Measurements from ENCODE around the gene PCGF2. TPM values are rescaled to one million over a fixed set of nuclear protein-coding genes. Genes with fewer than 3 reads are reported as not detected.

The PCGF2 gene
- total RNA-seq, 1 donor from 2014 or later = 70.1 TPM

DNA sequence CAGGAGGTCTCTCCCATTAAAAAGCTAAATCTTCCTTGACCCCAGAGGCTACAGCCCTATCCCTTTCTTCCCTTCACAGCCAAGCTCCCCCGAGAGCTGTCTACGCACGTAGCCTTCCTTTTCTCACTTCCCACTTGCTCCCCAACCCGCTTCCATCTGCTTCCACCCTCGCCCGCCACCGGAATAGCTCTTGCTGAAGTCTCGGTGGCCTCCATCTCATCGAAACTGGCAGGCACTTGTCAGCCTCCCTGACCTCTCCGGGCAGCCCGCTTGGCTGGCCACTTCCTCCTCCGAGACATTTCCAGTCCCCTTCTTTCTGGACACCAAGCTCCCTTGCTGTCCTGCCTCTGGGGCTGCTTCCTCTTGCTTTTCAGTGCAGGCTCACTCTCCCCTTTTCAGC lies 62.6 kb downstream of the PCGF2 start:
- Mint-ChIP-seq H3K9me3 (ENCODE audit: unreplicated experiment) (peaks cover 4% of the 10 kb centered on the region), H3K27me3 (ENCODE audit: unreplicated experiment) (peaks cover 8% of the 10 kb centered on the region), H3K27ac (ENCODE audit: unreplicated experiment) (no peak overlapping the region), H3K4me3 (ENCODE audit: unreplicated experiment) (no peak overlapping the region), H3K36me3 (ENCODE audit: unreplicated experiment) (no peaks in the 10 kb centered on the region), H3K4me1 (ENCODE audit: low read depth, unreplicated experiment) (peaks cover 11% of the 10 kb centered on the region)
- TF ChIP-seq, protein P1, sequence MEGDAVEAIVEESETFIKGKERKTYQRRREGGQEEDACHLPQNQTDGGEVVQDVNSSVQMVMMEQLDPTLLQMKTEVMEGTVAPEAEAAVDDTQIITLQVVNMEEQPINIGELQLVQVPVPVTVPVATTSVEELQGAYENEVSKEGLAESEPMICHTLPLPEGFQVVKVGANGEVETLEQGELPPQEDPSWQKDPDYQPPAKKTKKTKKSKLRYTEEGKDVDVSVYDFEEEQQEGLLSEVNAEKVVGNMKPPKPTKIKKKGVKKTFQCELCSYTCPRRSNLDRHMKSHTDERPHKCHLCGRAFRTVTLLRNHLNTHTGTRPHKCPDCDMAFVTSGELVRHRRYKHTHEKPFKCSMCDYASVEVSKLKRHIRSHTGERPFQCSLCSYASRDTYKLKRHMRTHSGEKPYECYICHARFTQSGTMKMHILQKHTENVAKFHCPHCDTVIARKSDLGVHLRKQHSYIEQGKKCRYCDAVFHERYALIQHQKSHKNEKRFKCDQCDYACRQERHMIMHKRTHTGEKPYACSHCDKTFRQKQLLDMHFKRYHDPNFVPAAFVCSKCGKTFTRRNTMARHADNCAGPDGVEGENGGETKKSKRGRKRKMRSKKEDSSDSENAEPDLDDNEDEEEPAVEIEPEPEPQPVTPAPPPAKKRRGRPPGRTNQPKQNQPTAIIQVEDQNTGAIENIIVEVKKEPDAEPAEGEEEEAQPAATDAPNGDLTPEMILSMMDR (IDR thresholded peaks at IDR 0.05; ENCODE audit: partially characterized antibody, unreplicated experiment) = no peak
- no peak for DNase-seq

Small RNA genes within 50 kb of the gene (microRNA-seq; reads per million reads assigned to microRNA genes)
- gene MIR4726 (ENCODE audit: unreplicated experiment) = 3.3 reads per million, percentile 24 among the genes with 10 or more reads in this experiment
- 2.6 reads per million, percentile 18 among the genes with 10 or more reads in this experiment for gene MIR4734 (ENCODE audit: unreplicated experiment)

Other genes starting within 250 kb of the PCGF2 start
- 20.8 TPM for gene SRCIN1, start 142.4 kb downstream of the PCGF2 start, total RNA-seq (ENCODE audit: unreplicated experiment)
- gene EPOP, start 73.4 kb downstream of the PCGF2 start, total RNA-seq (ENCODE audit: unreplicated experiment) = 2.0 TPM
- 59.8 TPM for gene MLLT6, start 43.1 kb downstream of the PCGF2 start, total RNA-seq (ENCODE audit: unreplicated experiment)
- 3.2 TPM for gene CISD3, start 18.0 kb downstream of the PCGF2 start, total RNA-seq (ENCODE audit: unreplicated experiment)
- 121 TPM for gene PSMB3, start 4.4 kb upstream of the PCGF2 start, total RNA-seq (ENCODE audit: unreplicated experiment)
- 66.4 TPM for gene PIP4K2B, start 51.2 kb upstream of the PCGF2 start, total RNA-seq (ENCODE audit: unreplicated experiment)
- 13.0 TPM for gene CWC25, start 77.0 kb upstream of the PCGF2 start, total RNA-seq (ENCODE audit: unreplicated experiment)
- gene RPL23, start 105.4 kb upstream of the PCGF2 start, total RNA-seq (ENCODE audit: unreplicated experiment) = 850 TPM
- gene LASP1, start 121.7 kb upstream of the PCGF2 start, total RNA-seq (ENCODE audit: unreplicated experiment) = 66.6 TPM
- not detected for gene FBXO47, start 219.1 kb upstream of the PCGF2 start, total RNA-seq (ENCODE audit: unreplicated experiment)